ENCODE measurements around the gene SLC24A3. TPM values are rescaled to one million over a fixed set of nuclear protein-coding genes. Genes with fewer than 3 reads are reported as not detected.

The SLC24A3 gene
- total RNA-seq, 1 donor from 2014 or later: 0.79 TPM

DNA sequence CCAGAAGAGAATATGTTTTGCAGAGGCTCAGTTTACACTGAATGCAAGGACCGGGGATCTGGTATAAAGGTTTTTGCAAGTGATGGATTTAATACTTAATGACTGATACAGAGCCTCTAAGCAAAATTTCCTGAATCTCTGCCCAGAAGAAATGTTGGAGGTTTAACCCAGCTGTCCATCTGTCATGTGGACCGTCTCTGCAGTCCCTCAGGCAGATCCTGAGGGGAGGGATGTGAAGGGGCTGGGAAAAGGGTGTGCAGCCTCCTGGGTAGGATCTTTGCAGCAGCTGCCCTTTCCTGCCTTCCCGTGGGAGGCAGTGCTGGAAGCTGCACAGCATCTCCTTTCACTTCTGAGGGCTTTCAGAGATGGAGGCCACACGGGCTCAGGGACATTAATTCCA is 207.0 kb downstream of the SLC24A3 start:
- H3K36me3 Mint-ChIP-seq (ENCODE audit: low read depth, unreplicated experiment): no peaks in the 10 kb centered on the region
- peaks cover 9% of the 10 kb centered on the region for H3K9me3 Mint-ChIP-seq (ENCODE audit: unreplicated experiment)
- H3K27me3 Mint-ChIP-seq (ENCODE audit: low read depth, unreplicated experiment): peaks cover 11% of the 10 kb centered on the region
- FAIRE-seq (no peak), DNase-seq (ENCODE audit: low read depth) (no peak)
- Histone ChIP-seq H3K36me3 (ENCODE audit: insufficient read depth, low read length) (no peaks in the 10 kb centered on the region), H3K27ac (ENCODE audit: low read depth, low read length) (no peak overlapping the region), H3K9ac (ENCODE audit: low read length) (no peak overlapping the region), H3K4me2 (ENCODE audit: low read length) (no peak overlapping the region), H3K9me3 (ENCODE audit: insufficient read depth, low read depth, low read length) (peaks cover 3% of the 10 kb centered on the region), H3K4me3 (ENCODE audit: insufficient read depth, low read depth, low read length) (no peak overlapping the region), H3K4me1 (ENCODE audit: insufficient read depth, low read length) (no peaks in the 10 kb centered on the region), H4K20me1 (ENCODE audit: insufficient read depth, low read length) (no peaks in the 10 kb centered on the region), H3K27me3 (ENCODE audit: insufficient read depth, low read length) (no peaks in the 10 kb centered on the region), H2AFZ (ENCODE audit: low read depth, low read length) (no peak overlapping the region), H3K79me2 (ENCODE audit: insufficient read depth, low read length) (no peaks in the 10 kb centered on the region)
- no peaks in the 10 kb centered on the region for H3K4me1 Mint-ChIP-seq (ENCODE audit: low read depth, unreplicated experiment)
- no peak overlapping the region for H3K27ac Mint-ChIP-seq (ENCODE audit: unreplicated experiment)
- no peak overlapping the region for H3K4me3 Mint-ChIP-seq (ENCODE audit: unreplicated experiment)
- TF ChIP-seq CTCF (IDR thresholded peaks at IDR 0.05; ENCODE audit: insufficient read depth, low read depth, low read length): no peak
- no peak for TF ChIP-seq EZH2 (IDR thresholded peaks at IDR 0.05; ENCODE audit: insufficient read depth, low read length)

DNA sequence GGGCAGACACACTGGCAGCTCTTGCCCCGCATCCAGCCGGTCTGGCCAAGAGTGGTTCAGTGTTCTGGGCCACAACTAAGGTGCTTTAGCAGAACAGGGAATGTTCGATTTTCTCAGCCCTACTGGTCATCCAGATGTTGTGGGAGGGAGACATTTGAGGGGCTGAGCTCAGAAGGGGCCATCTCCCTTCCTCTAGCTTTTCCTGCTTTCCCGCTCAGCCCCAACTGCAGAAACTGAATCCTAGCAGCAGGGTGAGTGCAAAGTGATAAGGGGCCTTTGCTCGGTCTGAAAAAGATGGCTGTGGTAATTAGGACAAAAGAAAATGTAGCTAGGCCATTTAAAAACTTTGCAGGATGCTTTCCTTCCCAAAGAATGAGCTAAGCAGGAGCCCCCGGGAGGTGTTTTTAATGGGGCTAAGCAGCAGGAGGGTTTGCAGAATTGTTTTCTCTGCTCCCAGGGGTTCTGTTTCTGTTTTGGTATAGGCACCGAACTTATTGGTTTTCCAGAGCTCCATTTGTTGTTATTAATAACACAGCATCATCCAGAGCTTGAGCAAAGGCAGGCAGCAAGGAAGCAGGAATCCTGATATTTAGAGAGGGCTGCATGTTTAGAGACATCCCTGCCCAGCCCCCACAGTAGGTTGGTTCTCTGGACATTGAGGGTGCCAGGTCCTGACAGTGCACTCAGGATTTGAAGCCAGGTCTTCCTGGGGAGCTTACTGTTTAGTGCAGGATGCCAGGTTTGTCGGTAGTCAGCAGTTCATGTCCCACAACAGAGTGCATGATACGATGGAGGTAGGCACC is 210.9 kb downstream of the SLC24A3 start:
- Histone ChIP-seq H3K9me3 (ENCODE audit: insufficient read depth, low read depth, low read length) (peaks cover 3% of the 10 kb centered on the region), H3K4me3 (ENCODE audit: insufficient read depth, low read depth, low read length) (no peak overlapping the region), H2AFZ (ENCODE audit: low read depth, low read length) (no peak overlapping the region), H3K27ac (ENCODE audit: low read depth, low read length) (no peak overlapping the region), H3K36me3 (ENCODE audit: insufficient read depth, low read length) (no peaks in the 10 kb centered on the region), H3K4me2 (ENCODE audit: low read length) (no peak overlapping the region), H3K9ac (ENCODE audit: low read length) (no peak overlapping the region), H3K27me3 (ENCODE audit: insufficient read depth, low read length) (no peaks in the 10 kb centered on the region), H3K79me2 (ENCODE audit: insufficient read depth, low read length) (no peaks in the 10 kb centered on the region), H4K20me1 (ENCODE audit: insufficient read depth, low read length) (no peaks in the 10 kb centered on the region), H3K4me1 (ENCODE audit: insufficient read depth, low read length) (no peaks in the 10 kb centered on the region)
- Mint-ChIP-seq H3K36me3 (ENCODE audit: low read depth, unreplicated experiment) (no peaks in the 10 kb centered on the region), H3K4me3 (ENCODE audit: unreplicated experiment) (no peak overlapping the region), H3K9me3 (ENCODE audit: unreplicated experiment) (peaks cover 9% of the 10 kb centered on the region), H3K27me3 (ENCODE audit: low read depth, unreplicated experiment) (peaks cover 14% of the 10 kb centered on the region), H3K4me1 (ENCODE audit: low read depth, unreplicated experiment) (no peaks in the 10 kb centered on the region), H3K27ac (ENCODE audit: unreplicated experiment) (no peak overlapping the region)
- TF ChIP-seq CTCF (IDR thresholded peaks at IDR 0.05; ENCODE audit: insufficient read depth, low read depth, low read length): no peak
- TF ChIP-seq EZH2 (IDR thresholded peaks at IDR 0.05; ENCODE audit: insufficient read depth, low read length): no peak
- no peak for FAIRE-seq
- no peak for DNase-seq (ENCODE audit: low read depth)

Data from astrocyte (in vitro differentiated cells and primary cell).